Inflammatory macrophage treated with lipopolysaccharide for 4 hours (primary cell): ENCODE data around the gene SCARB1.

Experiments used
- DNase-seq: peaks from one replicate; pipeline ENCODE4 v3.0.0-alpha.2; 2020

SCARB1 gene

DNA sequence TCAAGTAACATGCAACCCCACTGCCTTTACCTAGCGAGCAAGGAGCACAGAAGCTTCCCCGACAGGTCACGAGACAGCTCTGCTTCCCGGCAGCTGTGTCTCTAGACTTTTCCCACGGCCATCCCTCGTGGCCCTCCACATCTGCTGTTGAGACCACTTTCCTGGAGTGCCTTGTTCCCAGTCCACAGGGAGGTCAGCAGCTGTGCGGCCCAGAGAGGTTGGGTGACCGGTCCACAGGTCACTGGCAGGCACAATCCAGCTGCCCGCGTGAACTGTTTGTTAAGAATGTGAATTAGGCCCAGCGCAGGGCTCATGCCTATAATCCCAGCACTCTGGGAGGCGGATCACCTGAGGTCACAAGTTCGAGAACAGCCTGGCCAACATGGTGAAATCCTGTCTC, 71.5 kb downstream of the SCARB1 start:
- no peak for DNase-seq

DNA sequence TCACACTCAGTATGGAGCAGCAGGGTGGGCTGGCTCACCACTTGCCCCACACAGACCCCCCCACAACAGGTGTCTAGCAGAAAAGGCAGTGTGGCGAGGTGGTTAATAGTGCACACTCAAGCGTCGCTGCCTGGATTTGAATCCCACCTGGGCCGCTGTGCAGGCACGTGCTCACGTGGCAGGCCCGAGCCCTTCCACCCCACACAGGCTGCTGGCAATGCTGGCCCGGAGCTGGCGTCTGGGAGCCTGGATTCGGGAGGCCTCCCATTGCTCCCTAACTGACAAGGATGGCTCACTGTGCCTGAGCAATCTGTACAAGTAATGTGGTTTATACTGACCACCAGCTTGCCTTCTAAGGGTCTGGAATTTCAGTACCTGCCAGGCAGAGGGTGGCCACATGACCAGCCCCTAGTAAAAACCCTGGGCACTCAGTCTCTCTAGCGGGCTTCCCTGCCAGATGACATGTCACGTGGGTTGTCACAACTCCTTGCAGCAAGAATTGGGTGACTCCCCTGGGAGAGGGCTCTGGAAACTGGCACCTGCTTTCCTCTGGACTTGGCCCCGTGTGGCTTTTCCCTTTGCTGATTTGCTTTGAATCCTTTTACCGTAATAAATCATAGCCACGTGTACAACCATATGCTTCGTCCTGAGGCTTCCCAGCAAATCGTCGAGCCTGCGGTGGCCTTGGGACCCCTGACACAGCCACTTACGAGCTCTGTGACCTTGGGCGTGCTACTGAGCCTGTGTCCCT, 72.8 kb downstream of the SCARB1 start:
- DNase-seq, result no peak

DNA sequence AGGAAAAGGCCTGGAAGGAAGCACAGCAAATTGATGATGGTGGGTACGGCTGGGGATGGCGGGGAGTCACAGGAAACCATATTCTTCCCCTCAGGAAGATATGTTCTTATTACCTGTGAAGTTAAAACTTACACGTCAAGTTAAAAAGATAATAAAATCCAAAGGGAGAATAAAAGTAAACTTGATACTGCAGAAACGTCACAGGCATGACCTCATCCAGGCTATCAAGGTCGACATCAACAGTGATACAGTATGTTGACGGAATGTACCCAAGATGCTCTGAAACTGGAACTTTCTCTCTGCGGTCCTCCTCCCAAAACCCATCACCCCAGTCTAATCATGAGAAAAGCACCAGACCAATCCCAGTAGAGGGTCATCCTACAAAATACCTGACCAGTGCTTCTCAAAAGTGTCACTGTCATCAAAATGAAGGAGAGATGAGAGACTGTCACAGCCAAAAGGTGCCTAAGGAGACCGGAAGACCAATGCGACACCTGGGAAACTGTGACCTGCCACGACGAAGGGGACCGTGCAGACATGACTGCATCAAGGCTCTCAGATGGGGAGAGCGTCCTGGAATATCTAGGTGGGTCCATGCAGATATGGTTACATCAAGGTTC, 74.6 kb downstream of the SCARB1 start:
- no peak for DNase-seq

DNA sequence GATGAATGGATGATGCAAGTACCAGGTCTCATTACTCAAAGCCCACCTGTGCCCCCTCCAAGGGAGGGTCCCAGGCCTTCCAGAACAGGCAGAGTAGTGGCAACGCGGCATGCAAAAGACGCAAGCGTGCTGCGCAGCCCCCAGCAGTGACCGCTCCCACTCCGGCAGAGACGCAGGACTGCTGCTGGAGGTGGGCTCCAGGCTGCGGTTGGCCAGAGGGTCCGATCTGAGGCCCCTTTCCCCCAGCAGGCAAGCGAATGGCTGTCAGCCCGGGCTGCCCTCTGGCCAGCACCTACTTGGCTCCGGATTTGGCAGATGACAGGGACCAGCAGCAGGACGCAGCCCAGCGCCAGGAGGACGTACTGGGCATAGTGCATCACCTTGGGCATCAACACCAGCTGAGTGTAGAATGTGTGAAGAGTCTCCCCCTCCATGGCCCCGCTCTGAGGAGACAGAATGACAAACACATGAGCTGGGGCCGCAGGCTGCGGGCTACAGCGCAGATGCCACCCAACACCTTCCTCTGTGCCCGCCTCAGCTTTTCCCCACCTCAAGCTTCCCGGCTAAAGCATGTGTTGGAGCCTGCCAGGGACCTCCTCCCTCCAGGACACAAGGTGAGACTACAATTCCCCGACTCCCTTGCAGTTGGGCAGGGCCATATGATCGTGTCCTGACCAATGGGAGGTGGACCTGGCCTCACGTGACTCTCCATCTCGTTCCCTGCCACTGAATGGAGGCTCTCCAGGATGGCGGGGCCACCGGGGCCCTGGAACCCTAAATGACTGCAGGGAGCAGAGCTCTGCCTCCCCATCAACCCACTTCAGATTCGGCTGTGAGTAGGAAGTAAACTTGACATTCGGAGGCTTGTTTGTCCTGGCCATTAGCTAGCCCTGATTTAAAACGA, 77.4 kb downstream of the SCARB1 start:
- DNase-seq, result no peak

DNA sequence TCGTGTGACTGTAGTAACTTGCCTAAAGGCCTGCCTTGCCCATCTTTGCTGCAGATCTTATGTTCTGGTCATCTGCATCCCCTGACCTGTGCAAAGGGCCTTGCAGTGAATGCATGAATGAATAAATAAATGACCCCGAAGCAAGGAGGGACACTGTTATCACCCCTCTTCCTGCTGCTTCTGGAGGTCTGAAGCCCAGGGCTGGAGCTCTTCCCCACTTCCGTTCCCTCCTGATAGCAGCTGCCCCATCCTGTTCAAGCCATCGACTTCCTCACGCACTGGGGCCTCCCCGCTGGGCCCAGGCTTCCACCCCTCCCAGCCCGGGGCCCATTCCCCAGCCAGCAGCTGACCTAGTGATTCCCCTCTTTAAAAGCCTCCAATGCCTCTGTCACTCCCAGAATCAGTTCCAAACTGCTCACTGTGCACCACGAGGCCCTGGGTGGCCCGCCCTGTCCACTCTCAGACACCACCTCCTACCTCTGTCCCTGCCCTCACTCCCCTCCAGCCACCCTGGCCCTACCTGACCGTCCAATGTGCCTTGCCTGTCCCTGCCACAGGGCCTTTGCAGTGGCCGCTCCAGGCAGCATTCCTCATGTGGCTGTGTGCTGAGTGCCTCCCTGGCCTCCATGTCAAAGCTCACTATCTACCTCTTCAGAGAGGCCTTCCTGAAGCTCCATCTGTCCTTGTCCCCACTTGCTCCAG, 78.6 kb downstream of the SCARB1 start:
- no peak for DNase-seq

DNA sequence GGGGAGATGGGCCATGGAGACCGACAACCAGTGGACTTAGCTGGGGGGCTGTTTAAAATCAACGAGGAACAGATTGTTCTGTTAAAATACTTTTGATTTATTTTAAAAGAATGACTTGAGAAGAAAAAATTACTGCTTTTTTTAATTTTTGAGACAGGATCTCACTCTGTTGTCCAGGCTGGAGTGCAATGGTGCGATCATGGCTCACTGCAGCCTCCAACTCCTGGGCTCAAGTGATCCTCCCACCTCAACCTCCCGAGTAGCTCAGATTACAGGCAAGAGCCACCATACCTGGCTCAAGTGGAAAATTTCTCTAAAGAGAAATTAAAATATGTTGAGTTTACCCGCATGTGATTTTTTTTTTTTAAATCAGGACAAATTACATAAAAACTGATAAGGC, 80.6 kb downstream of the SCARB1 start:
- no peak for DNase-seq

DNA sequence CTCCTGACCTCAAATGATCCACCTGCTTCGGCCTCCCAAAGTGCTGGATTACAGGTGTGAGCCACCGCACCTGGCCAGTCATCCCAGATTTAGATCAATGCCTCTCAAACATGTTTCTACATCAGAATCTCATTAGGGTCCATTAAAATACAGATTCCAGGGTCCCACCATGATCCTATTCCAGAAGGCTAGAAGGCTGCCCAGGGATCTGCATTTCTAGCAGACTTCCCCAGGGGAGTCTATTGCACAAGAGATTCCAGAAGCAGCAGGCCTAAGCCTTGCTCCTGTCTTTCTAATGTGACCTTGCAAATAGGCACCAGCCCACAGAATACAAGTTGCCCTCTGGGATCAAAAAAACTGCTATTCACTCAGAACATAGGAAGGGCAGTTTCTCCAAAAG, 81.5 kb downstream of the SCARB1 start:
- no peak for DNase-seq

DNA sequence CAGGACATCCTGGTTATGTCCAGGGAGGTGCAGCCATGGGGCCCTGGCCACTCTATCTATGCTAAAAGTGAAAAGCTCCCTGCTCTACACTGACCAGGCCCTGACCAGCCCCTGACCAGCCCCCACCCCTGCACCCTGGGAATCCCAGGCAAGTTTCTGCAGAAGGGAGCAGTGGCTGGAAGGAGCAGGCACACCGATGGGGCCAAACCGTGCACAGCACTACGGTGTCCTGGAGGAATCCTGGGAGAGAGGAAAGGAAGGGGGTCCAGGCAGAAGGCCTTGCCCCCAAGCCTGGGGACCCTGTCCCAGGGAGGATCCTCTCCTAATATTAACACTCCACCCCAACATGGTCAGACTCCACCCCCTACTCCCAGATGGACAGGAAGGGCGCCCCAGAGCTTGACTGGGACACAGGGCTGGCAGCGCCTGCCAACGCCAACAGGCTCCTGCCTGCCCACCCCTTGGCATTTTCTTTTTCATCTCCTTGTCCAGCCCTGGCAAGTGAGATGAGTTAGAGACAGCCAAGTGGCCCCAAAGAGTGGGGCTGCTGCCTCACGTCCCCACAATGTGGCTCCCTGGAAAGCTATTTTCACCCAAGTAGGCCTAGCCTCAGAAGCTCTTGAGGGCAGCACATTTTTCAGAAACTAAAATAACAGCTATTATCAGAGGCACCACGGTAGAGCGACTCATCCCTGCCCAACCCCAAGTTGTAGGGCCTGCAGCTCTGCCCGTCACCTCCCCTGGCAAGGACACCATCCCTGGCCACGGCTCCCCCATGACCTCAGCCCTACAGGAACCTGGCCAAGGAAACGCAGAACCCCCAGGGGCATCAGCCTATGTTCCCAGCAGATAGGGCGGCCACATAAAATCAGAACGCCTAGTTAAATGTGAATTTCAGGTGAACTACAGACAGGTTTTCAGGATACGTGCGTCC, 82.6 kb downstream of the SCARB1 start:
- DNase-seq, result no peak

DNA sequence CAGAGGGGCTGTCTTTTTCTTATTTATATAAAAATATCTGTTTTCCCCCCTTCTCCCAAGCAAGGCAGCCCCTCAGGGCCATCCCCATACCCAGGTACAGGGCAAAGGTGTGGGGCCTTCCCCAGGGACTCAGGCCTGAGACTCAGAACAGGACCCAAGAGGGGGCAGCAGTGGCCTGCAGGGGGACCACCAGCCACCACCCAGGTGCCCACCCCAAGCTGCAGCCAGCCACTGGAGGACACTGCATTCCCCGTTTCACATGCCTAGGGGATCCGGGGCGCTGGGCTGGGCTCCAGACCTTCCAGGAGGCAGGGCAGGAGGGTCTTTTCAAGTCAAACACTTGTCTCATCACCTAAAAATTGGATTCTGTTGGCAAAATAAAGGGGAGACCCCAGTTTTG, 83.3 kb downstream of the SCARB1 start:
- DNase-seq, result no peak

DNA sequence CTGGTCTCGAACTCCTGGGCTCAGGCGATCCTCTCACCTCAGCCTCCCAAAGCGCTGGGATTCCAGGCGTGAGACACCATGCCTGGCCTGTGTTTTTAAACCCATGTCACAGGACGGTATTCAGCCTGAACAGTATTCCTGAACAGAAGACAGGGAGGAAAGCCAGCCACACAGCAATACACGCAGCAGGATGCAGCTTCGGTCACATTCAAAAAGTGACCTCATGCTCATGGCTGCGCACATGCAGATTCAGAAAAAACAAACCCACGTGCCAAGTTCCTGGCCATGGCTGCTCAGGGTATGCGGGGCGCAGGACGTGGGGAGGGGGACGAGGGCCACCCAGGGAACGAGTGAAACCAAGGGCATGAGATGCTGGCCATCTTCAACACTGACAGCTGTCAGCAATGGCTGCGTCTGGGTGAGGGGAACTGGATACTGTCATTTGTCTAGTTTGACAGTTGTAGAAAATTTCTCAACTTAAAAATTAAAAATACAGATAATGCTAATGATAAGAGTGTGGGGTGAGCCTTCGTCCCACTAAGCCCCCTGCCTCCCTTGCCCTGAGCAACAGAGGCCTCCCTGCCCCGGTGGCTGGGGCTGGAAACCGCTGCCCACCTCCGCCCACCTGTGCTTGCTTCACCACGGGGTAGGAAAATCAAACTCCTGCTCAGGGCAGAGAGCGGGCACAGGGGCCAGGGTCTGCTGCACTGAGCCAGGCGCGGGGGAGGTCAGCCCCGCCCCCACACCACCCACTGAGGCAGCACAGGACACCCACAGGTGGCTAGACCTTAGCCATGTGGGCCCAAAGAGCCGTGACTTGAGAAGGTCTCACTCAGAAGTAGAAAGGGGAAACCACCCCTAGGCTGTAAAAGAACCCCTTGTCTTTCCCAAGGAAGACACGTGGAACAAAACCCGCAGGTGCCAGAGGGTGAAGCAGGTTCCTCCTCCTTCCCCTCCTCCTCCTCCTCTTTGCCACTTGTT, 84.2 kb downstream of the SCARB1 start:
- no peak for DNase-seq

DNA sequence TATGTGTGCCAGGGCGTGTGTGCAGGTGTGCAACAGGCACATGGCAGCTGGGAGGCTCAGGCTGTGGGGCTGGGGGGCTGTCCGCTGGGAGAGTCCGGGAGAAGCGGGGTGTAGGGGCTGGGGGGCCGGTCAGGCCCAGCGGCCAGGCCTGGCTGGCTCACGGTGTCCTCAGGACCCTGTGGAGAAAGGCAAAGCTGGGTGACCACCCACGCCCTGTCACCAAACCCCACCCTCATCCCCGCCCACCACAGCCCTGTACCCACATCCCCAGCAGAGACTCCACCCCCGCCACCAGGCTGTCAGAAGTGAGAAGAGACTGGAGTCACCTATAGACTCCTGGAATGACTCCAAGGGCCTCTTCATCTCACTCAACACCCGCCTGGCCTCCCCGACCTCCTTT, 85.3 kb downstream of the SCARB1 start:
- DNase-seq, result no peak

DNA sequence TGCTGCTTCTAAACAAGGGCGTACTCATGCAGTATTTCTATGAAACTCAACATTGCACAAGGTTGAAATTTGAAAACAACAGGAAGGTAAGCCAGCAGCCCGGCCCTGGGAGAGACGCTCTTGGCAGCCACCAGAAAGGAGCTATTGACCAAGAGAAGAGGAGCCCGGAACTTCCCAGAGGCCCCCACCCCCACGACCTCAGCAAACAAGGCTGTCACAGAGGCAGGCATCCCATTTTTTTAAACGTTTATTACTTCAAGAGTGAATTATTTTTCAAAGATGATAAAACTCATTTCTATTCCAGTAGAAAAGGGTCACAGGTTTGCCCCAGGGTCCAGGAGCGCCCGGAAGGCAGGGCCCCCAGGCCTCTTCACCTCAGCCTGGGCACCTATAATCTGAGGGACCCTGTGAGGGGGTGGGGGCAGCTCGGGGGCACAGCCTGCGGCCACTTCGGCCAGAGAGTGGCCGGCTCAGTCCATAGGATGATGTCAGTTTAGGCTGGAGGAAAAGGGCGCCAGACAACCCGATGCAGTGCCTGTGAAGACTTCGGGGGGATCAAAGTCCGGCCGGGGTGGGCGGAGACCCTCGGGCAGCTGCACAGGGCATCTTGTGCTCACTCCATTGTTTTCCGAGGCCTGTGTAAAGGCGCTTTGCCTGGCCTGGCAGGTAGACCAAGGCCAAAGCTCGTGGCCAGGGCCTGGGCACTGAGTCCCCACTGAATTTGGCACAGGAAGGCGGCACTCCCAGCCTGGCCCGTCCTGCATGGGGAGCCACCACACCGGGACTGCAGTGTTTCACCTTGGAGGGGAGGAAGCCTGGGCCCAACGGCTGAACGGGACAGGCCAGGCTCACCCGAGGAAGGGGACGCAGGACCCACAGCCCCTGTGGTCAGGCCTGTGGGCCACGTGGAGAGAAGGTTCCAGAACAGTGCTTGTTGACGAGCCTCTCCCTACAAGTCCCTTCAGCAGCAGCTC, 86.0 kb downstream of the SCARB1 start:
- peak; percentile 39 for DNase-seq

DNA sequence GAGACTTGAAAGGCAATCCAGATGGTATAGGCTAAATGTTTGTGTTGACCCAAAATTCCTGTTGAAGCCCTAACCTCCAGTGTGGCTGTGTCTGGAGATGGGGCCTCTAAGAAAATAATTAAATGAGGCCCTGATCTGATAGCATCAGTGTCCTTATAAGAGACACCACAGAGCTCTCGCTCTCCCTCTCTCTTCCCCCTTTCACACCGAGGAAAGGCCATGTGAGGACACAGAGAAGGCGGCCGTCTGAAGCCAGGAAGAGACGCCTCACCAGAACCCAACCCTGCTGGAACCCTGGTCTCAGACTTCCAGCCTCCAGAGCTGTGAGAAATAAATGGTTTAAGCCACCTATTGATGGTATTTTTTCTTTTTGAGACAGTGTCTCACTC, 87.5 kb downstream of the SCARB1 start:
- peak; percentile 41 for DNase-seq

DNA sequence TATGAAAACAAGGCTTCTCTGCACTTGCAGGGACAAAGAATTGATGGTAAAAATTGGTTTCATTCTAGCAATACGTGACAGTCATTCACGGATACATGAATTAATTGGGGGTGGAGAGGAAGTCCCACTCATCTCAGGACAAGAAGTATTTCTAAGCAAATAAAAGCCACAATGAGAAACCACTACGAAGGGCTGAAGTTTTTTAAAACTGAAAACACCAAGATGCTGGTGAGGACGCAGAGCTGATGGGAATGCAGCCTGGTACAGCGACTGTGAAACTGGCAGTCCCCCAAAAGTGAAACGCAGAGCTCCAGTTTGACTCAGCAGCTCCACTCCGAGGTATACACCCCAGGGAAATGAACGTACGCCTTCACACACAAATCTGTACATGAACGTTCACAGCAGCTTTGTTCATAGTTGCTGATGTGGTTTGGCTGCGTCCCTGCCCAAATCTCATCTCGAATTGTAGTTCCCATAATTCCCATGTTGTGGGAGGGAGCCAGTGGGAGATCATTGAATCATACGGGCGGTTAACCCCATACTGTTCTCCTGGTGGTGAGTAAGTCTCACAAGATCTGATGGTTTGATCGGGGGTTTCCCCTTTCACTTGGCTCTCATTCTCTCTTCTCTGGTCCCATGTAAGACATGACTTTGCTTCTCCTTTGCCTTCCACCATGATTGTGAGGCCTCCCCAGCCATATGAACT, 89.0 kb downstream of the SCARB1 start:
- DNase-seq, result peak; percentile 94

DNA sequence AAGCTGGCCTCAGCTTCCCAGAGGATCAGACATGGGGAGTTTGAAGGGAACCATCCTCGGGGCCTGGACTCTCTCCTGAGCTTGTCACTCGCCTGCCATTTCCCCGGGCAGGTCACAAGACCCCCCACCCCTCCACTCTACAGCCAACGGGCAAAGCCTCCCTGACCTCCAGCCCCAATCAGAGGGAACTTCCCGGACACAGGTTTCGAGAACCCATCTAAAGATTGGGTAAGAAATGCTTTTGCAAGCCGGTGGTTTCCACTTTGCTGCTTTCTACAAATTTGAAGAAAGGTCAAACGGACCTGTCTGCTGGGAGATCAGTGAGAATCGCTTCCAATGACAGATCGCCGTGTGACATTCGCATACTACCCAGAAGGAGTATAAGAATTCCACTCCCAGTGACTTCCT, 89.6 kb downstream of the SCARB1 start:
- peak; percentile 98 for DNase-seq

DNA sequence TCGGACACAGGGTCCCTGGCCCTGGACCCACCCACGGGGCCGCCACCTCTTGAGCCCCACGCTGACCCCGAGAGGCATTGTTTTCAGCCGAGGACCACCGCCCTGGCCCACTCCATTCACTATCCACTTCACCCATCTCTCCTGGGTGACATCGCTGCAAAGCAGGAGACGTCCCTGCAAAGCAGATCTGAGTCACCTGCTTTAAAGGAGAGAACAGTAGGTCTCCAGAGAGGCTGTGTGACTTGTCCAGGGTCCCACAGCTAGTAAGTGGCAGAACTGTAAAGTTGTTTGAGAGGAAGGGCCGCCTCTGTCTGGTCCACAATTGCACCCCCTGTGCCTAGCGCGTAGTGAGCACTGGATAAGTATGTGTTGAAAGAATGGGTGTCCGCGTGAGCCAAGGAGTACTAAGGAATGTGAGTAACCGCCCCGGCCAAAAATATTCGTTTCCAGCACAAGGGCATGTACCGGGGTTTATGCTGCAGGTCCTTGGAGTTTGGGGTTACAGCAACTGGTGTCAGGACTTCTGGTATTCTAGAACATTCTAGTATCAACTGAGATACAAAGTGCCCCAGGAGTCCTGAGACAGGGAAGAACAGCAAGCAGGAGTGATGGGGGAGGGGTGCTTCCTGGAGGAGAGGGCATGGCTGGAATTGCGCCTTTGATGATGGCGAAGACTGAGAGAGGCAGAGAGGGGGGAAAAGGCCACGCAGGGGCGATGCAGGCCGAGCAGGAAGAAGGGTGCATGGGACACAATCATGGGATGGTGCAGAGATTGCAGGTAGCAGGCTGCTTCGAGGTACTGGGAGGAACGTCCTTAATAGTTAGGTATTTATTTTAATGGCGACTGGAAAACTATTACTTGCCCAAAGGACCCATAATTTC, 91.1 kb downstream of the SCARB1 start:
- DNase-seq, result no peak

DNA sequence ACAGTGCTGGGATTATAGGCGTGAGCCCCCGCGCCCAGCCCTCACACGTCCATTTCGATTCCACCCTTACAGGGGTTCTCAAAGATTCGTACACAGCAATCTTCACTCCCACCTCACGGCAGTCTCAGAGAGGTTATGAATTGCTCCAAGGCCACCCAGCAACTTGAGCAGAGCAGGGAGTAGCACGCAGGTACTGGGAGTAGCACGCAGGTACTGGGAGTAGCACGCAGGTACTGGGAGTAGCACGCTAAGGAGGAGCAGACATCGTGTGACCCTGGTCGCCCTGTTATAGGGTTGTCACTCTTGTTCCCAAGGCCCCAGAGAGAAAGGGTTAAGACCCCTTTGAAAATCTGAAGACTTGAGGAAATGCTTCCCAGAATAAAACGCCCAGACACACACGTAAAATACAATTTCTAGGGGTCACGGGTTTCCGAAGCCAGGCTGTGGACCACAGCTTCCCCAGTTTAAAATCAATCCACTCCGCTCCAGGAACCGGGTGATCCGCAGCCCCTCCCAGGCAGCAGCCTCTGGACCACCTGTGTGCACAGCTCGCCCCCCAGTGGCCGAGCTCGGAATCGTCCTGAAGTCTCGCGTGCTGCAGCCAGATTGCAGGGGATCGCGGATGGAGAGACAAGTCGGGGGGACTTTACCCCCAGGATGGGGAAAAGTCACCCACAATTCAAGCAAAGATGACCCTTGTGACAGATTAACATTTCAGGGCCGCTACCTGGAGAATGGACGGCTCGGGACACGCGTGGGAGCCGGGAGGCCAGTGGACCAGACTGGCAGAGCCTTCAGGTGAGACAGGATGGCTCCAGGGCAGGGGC, 92.0 kb downstream of the SCARB1 start:
- peak; percentile 81 for DNase-seq
